WTC11 (cell line): ENCODE measurements around the gene EMX1. TPM values are rescaled to one million over a fixed set of nuclear protein-coding genes. Genes with fewer than 3 reads are reported as not detected.

Experiments used
- ATAC-seq: fragments of 200-7000 bp; cut with Tn5 transposase; 2 replicates; pipeline ENCODE4 v1.10.0; 2021; ENCODE audit warnings: mild to moderate bottlenecking, moderate library complexity
- CTCF ChIA-PET: fragments of 300-600 bp; sonication (Branson Sonifier 250); formaldehyde crosslinking; loops from one replicate; lab custom pipeline; 2021; ENCODE audit warnings: antibody characterized with exemption; lab: Charles Lee
- POLR2A ChIA-PET: fragments of 350-600 bp; sonication (Branson Sonifier 250); formaldehyde crosslinking; loops from one replicate; lab custom pipeline; 2021; ENCODE audit warnings: antibody characterized with exemption; lab: Charles Lee
- DNase-seq: peaks from one replicate; pipeline ENCODE4 v3.0.0; 2021; ENCODE audit warnings: low spot score
- H3K27ac Mint-ChIP-seq: 2 replicates; pipeline ENCODE4 v1.8.0; 2021; ENCODE audit warnings: mixed read lengths
- H3K27me3 Mint-ChIP-seq: 2 replicates; pipeline ENCODE4 v1.8.0; 2021; ENCODE audit warnings: low read depth, mild to moderate bottlenecking, moderate library complexity, mixed read lengths
- H3K36me3 Mint-ChIP-seq: 2 replicates; pipeline ENCODE4 v1.8.0; 2021; ENCODE audit warnings: mixed read lengths
- H3K4me1 Mint-ChIP-seq: 2 replicates; pipeline ENCODE4 v1.8.0; 2022; ENCODE audit warnings: mixed read lengths
- H3K4me3 Mint-ChIP-seq: 2 replicates; pipeline ENCODE4 v1.8.0; 2021; ENCODE audit warnings: mild to moderate bottlenecking, moderate library complexity, mixed read lengths
- H3K9me3 Mint-ChIP-seq: 2 replicates; pipeline ENCODE4 v1.8.0; 2021; ENCODE audit warnings: mixed read lengths
- ATF1 ChIP-seq: sonication (generic); formaldehyde crosslinking; IDR thresholded peaks from 2 replicates; pipeline ENCODE4 v1.8.1; 2023; ENCODE audit warnings: mild to moderate bottlenecking, moderate library complexity, missing genetic modification reagents
- CBFB ChIP-seq: sonication (generic); formaldehyde crosslinking; IDR thresholded peaks from 2 replicates; pipeline ENCODE4 v1.8.1; 2022; ENCODE audit warnings: mild to moderate bottlenecking, low read depth, missing genetic modification reagents
- ELF4 ChIP-seq: sonication (generic); formaldehyde crosslinking; IDR thresholded peaks from 2 replicates; pipeline ENCODE4 v1.8.1; 2022; ENCODE audit warnings: low read depth, mild to moderate bottlenecking, moderate library complexity, missing genetic modification reagents
- FOXP1 ChIP-seq: sonication (generic); formaldehyde crosslinking; IDR thresholded peaks from 2 replicates; pipeline ENCODE4 v1.8.0; 2022; ENCODE audit warnings: missing genetic modification reagents, mild to moderate bottlenecking, moderate library complexity, borderline replicate concordance
- GABPB1 ChIP-seq: sonication (generic); formaldehyde crosslinking; IDR thresholded peaks from 2 replicates; pipeline ENCODE4 v1.8.1; 2023; ENCODE audit warnings: mild to moderate bottlenecking, missing genetic modification reagents
- JUN ChIP-seq: sonication (generic); formaldehyde crosslinking; IDR thresholded peaks from 2 replicates; pipeline ENCODE4 v1.8.0; 2023; ENCODE audit warnings: mild to moderate bottlenecking, missing genetic modification reagents
- NFYB ChIP-seq: sonication (generic); formaldehyde crosslinking; conservative IDR thresholded peaks from 2 replicates; pipeline ENCODE4 v1.8.0; 2022; ENCODE audit warnings: low read depth, missing genetic modification reagents
- NR3C1 ChIP-seq: sonication (generic); formaldehyde crosslinking; conservative IDR thresholded peaks from 2 replicates; pipeline ENCODE4 v1.8.1; 2023; ENCODE audit warnings: low read depth, mild to moderate bottlenecking, missing genetic modification reagents
- SMAD3 ChIP-seq: sonication (generic); formaldehyde crosslinking; IDR thresholded peaks from 2 replicates; pipeline ENCODE4 v1.8.0; 2022; ENCODE audit warnings: missing genetic modification reagents, mild to moderate bottlenecking, borderline replicate concordance
- SMAD4 ChIP-seq: sonication (generic); formaldehyde crosslinking; IDR thresholded peaks from 2 replicates; pipeline ENCODE4 v1.8.0; 2022; ENCODE audit warnings: mild to moderate bottlenecking, missing genetic modification reagents
- TCF7 ChIP-seq: sonication (generic); formaldehyde crosslinking; IDR thresholded peaks from 2 replicates; pipeline ENCODE4 v1.8.0; 2022; ENCODE audit warnings: mild to moderate bottlenecking, low read depth, missing genetic modification reagents, moderate library complexity
- TP53 ChIP-seq: sonication (generic); formaldehyde crosslinking; IDR thresholded peaks from 2 replicates; pipeline ENCODE4 v1.8.1; 2023; ENCODE audit warnings: mild to moderate bottlenecking, missing genetic modification reagents
- ZBTB21 ChIP-seq: sonication (generic); formaldehyde crosslinking; IDR thresholded peaks from 2 replicates; pipeline ENCODE4 v1.8.1; 2023; ENCODE audit warnings: mild to moderate bottlenecking, missing genetic modification reagents, borderline replicate concordance
- ZNF232 ChIP-seq: sonication (generic); formaldehyde crosslinking; IDR thresholded peaks from 2 replicates; pipeline ENCODE4 v1.8.0; 2022; ENCODE audit warnings: mild to moderate bottlenecking, missing genetic modification reagents
- ZNF423 ChIP-seq: fragments of 250-450 bp; sonication (Bioruptor Pico); IDR thresholded peaks from 2 replicates; pipeline ENCODE4 v2.1.2; 2022; ENCODE audit warnings: mild to moderate bottlenecking, moderate library complexity
- total RNA-seq: library from RNA; stranded (reverse); gene quantifications from 3 replicates; pipeline ENCODE4 v1.2.3, GENCODE V29; 2021
- TF ChIP-seq, protein P1 (sequence below): sonication (generic); formaldehyde crosslinking; IDR thresholded peaks from 2 replicates; pipeline ENCODE4 v1.8.1; 2022; ENCODE audit warnings: low read depth, mild to moderate bottlenecking, moderate library complexity, missing genetic modification reagents, borderline replicate concordance
- TF ChIP-seq, protein P2 (sequence below): sonication (generic); formaldehyde crosslinking; IDR thresholded peaks from 2 replicates; pipeline ENCODE4 v1.8.1; 2023; ENCODE audit warnings: mild to moderate bottlenecking, missing genetic modification reagents, moderate library complexity
- TF ChIP-seq, protein P3 (sequence below): sonication (generic); formaldehyde crosslinking; IDR thresholded peaks from 2 replicates; pipeline ENCODE4 v1.8.0; 2023; ENCODE audit warnings: missing genetic modification reagents
- TF ChIP-seq, protein P4 (sequence below): sonication (generic); formaldehyde crosslinking; IDR thresholded peaks from 2 replicates; pipeline ENCODE4 v1.8.1; 2023; ENCODE audit warnings: mild to moderate bottlenecking, missing genetic modification reagents, borderline replicate concordance
- TF ChIP-seq, protein P5 (sequence below): sonication (generic); formaldehyde crosslinking; IDR thresholded peaks from 2 replicates; pipeline ENCODE4 v1.8.1; 2022; ENCODE audit warnings: mild to moderate bottlenecking, moderate library complexity, missing genetic modification reagents
- TF ChIP-seq, protein P6 (sequence below): sonication (generic); formaldehyde crosslinking; IDR thresholded peaks from 2 replicates; pipeline ENCODE4 v1.8.0; 2022; ENCODE audit warnings: mild to moderate bottlenecking, missing genetic modification reagents

EMX1 gene
- total RNA-seq, 1 experiment from 2014 or later = 3.8 TPM

DNA sequence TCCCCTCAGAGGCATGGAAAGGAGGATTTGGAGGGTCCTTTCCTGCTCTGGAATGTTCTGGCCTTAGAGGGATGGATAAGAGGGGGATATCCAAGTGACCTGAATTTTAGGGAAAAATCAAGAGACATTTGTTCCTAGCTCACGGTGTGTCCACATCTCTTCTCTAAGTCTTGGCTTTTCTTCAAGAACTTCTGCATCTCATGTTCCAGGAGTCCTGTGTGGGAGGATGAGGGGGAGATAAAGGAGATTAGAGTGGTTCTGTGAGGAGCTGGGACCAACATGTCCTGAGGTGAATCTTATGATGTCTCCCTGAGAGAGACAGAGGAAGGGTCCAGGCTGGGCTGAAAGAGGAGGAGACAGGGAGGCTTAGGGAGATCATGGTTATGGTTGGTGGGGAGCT lies 11.7 kb downstream of the EMX1 start:
- H3K27me3 Mint-ChIP-seq = peaks cover 19% of the 10 kb centered on the region
- no peaks in the 10 kb centered on the region for H3K36me3 Mint-ChIP-seq
- ATAC-seq (no peak), DNase-seq (no peak)
- H3K9me3 Mint-ChIP-seq = no peaks in the 10 kb centered on the region
- TF ChIP-seq TP53 (no peak), NFYB (no peak), ZNF232 (no peak)
- no peak overlapping the region for H3K27ac Mint-ChIP-seq
- POLR2A ChIA-PET = interaction anchor here (0.9 kb wide), 1 partner anchor 12 kb away, joined by 3 read pairs; the partner anchor contains the start of gene EMX1
- CTCF ChIA-PET = interaction anchor here (1.0 to 8.3 kb wide), 3 partner anchors 35 to 157 kb away, joined by 3 to 113 read pairs (median 44); no protein-coding TSS in a partner anchor
- peaks cover 10% of the 10 kb centered on the region for H3K4me1 Mint-ChIP-seq
- no peak overlapping the region for H3K4me3 Mint-ChIP-seq

DNA sequence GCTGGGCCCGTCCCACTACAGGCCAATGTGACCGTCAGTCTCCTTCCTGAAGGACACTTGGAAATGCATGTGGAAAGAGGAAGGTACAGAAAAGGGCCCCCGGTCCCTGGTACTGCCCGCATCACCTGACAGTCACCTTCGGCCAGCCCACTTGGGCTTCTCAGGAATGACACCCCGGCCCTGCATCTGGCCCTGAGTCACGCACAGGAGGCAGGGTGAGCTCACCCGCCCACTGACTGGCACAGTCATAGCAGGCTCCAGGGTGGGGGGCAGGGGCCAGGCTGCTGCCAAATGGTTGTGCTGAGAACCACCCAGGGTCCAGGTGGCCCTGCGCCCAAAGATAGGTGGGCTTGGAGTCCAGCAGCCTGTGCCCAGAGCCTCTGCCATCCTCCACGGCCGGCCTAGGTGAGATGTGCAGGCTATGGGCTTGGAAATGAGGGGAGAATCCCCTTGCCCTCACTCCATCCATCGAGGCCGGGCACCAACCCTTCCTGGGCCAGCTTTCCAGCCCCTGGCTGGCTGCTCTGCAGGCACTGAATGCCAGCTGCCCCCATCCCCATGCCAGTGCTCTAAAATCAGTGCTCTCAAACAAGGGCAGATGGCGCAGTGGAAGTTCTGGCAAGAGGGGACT lies 14.1 kb downstream of the EMX1 start:
- ATAC-seq = no peak
- H3K27ac Mint-ChIP-seq = no peak overlapping the region
- CTCF ChIA-PET = interaction anchor here (14.9 kb wide), 1 partner anchor 38 kb away, joined by 218 read pairs; no protein-coding TSS in a partner anchor

DNA sequence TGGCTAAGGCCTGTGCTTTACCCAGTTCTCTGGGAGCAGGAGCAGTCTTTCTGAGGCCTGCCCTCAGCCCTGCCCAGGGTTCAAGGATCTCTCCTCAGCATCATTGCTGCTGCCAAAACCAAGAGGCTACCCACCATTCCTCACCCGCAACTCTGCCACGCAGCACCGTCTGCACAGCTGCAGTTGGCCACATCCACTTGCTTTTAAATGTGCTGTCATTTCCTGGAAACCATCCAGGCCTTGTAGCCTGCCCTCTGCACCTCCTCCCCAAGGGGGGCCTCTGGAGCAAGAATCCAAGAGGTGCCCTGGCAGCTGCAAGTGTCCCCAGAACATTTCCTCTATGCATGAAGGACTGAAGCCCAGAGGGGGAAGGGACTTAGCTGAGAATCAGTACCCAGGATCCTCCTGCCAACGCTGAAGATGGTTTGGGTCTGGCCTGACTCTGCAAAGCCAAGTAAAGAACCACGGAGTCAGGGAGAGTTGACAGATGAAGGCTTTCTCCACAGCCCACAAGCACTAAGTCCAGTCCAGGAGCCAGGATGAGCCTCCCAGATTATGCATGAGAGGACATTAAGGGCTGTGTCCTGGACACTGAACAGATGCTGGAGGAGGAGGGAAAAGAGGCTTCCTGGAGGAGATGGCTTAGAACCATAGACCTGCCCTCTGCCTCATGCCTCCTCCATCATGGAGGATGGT lies 14.9 kb downstream of the EMX1 start:
- DNase-seq = no peak
- ChIA-PET POLR2A (no interaction called here), CTCF (interaction anchor here (1.0 to 14.9 kb wide), 2 partner anchors 39 to 224 kb away, joined by 3 to 218 read pairs; no protein-coding TSS in a partner anchor)

More for the DNA sequence above, 14.1 kb downstream of the EMX1 start:
- peaks cover 13% of the 10 kb centered on the region for H3K4me1 Mint-ChIP-seq
- H3K36me3 Mint-ChIP-seq = no peaks in the 10 kb centered on the region
- H3K27me3 Mint-ChIP-seq = peaks cover 36% of the 10 kb centered on the region
- POLR2A ChIA-PET = no interaction called here
- H3K4me3 Mint-ChIP-seq = no peak overlapping the region
- TF ChIP-seq, protein P1, sequence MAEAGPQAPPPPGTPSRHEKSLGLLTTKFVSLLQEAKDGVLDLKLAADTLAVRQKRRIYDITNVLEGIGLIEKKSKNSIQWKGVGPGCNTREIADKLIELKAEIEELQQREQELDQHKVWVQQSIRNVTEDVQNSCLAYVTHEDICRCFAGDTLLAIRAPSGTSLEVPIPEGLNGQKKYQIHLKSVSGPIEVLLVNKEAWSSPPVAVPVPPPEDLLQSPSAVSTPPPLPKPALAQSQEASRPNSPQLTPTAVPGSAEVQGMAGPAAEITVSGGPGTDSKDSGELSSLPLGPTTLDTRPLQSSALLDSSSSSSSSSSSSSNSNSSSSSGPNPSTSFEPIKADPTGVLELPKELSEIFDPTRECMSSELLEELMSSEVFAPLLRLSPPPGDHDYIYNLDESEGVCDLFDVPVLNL (CRISPR knock-in tag) = no peak
- TF ChIP-seq, protein P2, sequence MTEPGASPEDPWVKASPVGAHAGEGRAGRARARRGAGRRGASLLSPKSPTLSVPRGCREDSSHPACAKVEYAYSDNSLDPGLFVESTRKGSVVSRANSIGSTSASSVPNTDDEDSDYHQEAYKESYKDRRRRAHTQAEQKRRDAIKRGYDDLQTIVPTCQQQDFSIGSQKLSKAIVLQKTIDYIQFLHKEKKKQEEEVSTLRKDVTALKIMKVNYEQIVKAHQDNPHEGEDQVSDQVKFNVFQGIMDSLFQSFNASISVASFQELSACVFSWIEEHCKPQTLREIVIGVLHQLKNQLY (CRISPR knock-in tag) = no peak
- TF ChIP-seq, protein P3, sequence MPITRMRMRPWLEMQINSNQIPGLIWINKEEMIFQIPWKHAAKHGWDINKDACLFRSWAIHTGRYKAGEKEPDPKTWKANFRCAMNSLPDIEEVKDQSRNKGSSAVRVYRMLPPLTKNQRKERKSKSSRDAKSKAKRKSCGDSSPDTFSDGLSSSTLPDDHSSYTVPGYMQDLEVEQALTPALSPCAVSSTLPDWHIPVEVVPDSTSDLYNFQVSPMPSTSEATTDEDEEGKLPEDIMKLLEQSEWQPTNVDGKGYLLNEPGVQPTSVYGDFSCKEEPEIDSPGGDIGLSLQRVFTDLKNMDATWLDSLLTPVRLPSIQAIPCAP (CRISPR knock-in tag) = no peak
- TF ChIP-seq ZNF423 (CRISPR knock-in tag) (no peak), NR3C1 (CRISPR knock-in tag) (no peak)
- DNase-seq = peak; percentile 3
- no peaks in the 10 kb centered on the region for H3K9me3 Mint-ChIP-seq

DNA sequence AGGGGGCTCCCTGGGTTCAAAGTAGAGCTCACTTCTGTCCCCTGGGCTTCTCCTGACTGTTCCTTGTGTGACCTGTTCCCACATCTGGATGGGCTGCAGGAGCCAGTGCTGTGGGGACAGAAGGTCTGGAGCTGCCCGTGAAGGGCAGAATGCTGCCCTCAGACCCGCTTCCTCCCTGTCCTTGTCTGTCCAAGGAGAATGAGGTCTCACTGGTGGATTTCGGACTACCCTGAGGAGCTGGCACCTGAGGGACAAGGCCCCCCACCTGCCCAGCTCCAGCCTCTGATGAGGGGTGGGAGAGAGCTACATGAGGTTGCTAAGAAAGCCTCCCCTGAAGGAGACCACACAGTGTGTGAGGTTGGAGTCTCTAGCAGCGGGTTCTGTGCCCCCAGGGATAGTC lies 15.5 kb downstream of the EMX1 start:
- ChIA-PET CTCF (interaction anchor here (1.0 to 14.9 kb wide), 3 partner anchors 7 to 224 kb away, joined by 3 to 218 read pairs (median 29); no protein-coding TSS in a partner anchor), POLR2A (interaction anchor here (1.0 kb wide), 1 partner anchor 19 kb away, joined by 3 read pairs; no protein-coding TSS in a partner anchor)
- peaks cover 23% of the 10 kb centered on the region for H3K4me1 Mint-ChIP-seq
- ATAC-seq = no peak
- no peak overlapping the region for H3K27ac Mint-ChIP-seq
- H3K36me3 Mint-ChIP-seq = no peaks in the 10 kb centered on the region
- no peak overlapping the region for H3K4me3 Mint-ChIP-seq
- H3K27me3 Mint-ChIP-seq = peaks cover 36% of the 10 kb centered on the region
- no peak for DNase-seq
- no peaks in the 10 kb centered on the region for H3K9me3 Mint-ChIP-seq
- TF ChIP-seq ELF4 (CRISPR knock-in tag) = no peak
- no peak for TF ChIP-seq CBFB (CRISPR knock-in tag)
- TF ChIP-seq, protein P4, sequence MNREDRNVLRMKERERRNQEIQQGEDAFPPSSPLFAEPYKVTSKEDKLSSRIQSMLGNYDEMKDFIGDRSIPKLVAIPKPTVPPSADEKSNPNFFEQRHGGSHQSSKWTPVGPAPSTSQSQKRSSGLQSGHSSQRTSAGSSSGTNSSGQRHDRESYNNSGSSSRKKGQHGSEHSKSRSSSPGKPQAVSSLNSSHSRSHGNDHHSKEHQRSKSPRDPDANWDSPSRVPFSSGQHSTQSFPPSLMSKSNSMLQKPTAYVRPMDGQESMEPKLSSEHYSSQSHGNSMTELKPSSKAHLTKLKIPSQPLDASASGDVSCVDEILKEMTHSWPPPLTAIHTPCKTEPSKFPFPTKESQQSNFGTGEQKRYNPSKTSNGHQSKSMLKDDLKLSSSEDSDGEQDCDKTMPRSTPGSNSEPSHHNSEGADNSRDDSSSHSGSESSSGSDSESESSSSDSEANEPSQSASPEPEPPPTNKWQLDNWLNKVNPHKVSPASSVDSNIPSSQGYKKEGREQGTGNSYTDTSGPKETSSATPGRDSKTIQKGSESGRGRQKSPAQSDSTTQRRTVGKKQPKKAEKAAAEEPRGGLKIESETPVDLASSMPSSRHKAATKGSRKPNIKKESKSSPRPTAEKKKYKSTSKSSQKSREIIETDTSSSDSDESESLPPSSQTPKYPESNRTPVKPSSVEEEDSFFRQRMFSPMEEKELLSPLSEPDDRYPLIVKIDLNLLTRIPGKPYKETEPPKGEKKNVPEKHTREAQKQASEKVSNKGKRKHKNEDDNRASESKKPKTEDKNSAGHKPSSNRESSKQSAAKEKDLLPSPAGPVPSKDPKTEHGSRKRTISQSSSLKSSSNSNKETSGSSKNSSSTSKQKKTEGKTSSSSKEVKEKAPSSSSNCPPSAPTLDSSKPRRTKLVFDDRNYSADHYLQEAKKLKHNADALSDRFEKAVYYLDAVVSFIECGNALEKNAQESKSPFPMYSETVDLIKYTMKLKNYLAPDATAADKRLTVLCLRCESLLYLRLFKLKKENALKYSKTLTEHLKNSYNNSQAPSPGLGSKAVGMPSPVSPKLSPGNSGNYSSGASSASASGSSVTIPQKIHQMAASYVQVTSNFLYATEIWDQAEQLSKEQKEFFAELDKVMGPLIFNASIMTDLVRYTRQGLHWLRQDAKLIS (CRISPR knock-in tag) = no peak
- no peak for TF ChIP-seq FOXP1 (CRISPR knock-in tag)
- TF ChIP-seq, protein P5, sequence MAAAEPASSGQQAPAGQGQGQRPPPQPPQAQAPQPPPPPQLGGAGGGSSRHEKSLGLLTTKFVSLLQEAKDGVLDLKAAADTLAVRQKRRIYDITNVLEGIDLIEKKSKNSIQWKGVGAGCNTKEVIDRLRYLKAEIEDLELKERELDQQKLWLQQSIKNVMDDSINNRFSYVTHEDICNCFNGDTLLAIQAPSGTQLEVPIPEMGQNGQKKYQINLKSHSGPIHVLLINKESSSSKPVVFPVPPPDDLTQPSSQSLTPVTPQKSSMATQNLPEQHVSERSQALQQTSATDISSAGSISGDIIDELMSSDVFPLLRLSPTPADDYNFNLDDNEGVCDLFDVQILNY (CRISPR knock-in tag) = no peak

More for the DNA sequence above, 14.9 kb downstream of the EMX1 start:
- H3K9me3 Mint-ChIP-seq = no peaks in the 10 kb centered on the region
- no peak overlapping the region for H3K4me3 Mint-ChIP-seq
- H3K27ac Mint-ChIP-seq = no peak overlapping the region
- no peaks in the 10 kb centered on the region for H3K36me3 Mint-ChIP-seq
- H3K4me1 Mint-ChIP-seq = peaks cover 21% of the 10 kb centered on the region
- peaks cover 36% of the 10 kb centered on the region for H3K27me3 Mint-ChIP-seq
- ATAC-seq = no peak
- TF ChIP-seq ATF1 (CRISPR knock-in tag) (no peak), ZBTB21 (no peak), TCF7 (no peak), JUN (CRISPR knock-in tag) (no peak), SMAD4 (CRISPR knock-in tag) (no peak), SMAD3 (CRISPR knock-in tag) (no peak), GABPB1 (CRISPR knock-in tag) (no peak)
- TF ChIP-seq, protein P6, sequence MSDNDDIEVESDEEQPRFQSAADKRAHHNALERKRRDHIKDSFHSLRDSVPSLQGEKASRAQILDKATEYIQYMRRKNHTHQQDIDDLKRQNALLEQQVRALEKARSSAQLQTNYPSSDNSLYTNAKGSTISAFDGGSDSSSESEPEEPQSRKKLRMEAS (CRISPR knock-in tag) = no peak
